GM10248 (cell line): ENCODE data around the gene ARSA.
"Not testable (repeated sequence)": the region's sequence is repeated elsewhere in the genome, so short reads cannot be mapped to it uniquely, and the experiment has no call there.

Source experiments
- CTCF ChIA-PET: fragments of 300-600 bp; sonication (Branson Sonifier 250); formaldehyde crosslinking; extraction: SDS; loops from one replicate; lab custom pipeline; 2021; ENCODE audit warnings: antibody characterized with exemption; lab: Yijun Ruan, JAX
- POLR2A ChIA-PET: fragments of 350-650 bp; sonication (Branson Sonifier 250); formaldehyde crosslinking; extraction: SDS; loops from one replicate; lab custom pipeline; 2020; ENCODE audit warnings: antibody characterized with exemption; lab: Yijun Ruan, JAX
- DNase-seq: peaks from one replicate; pipeline ENCODE4 v3.0.0; 2012; ENCODE audit errors: extremely low spot score
- CTCF ChIP-seq: IDR thresholded peaks from 2 replicates; pipeline ENCODE4 v1.5.1; 2012; ENCODE audit warnings: mild to moderate bottlenecking, low read depth; ENCODE audit errors: extremely low read depth, missing control alignments, control extremely low read depth

ARSA gene

GRCh38 chr22:50653256-50653655 is 25.3 kb upstream of the ARSA start:
- ChIA-PET CTCF (no interaction called here), POLR2A (no interaction called here)
- no peak for DNase-seq
- no peak for TF ChIP-seq CTCF

- POLR2A ChIA-PET, DNase-seq: not testable (repeated sequence)
- CTCF ChIA-PET, result interaction anchor here (1.8 kb wide), 1 partner anchor 23 kb away, joined by 6 read pairs; no protein-coding TSS in a partner anchor
These were observed 15.8 kb upstream of the ARSA start for GRCh38 chr22:50643821-50644101.

- DNase-seq, POLR2A ChIA-PET, CTCF ChIA-PET: not testable (repeated sequence)
These were observed 15.3 kb upstream of the ARSA start for GRCh38 chr22:50643021-50643820.

GRCh38 chr22:50641696-50642607 is 14.0 kb upstream of the ARSA start:
- DNase-seq, result no peak
- no peak for TF ChIP-seq CTCF
- POLR2A ChIA-PET, result no interaction called here
- CTCF ChIA-PET, result interaction anchor here (1.9 kb wide), 1 partner anchor 28 kb away, joined by 4 read pairs; no protein-coding TSS in a partner anchor

GRCh38 chr22:50640857-50641647 is 13.1 kb upstream of the ARSA start:
- no peak for TF ChIP-seq CTCF
- POLR2A ChIA-PET, result no interaction called here
- CTCF ChIA-PET, result interaction anchor here (1.9 kb wide), 1 partner anchor 29 kb away, joined by 4 read pairs; no protein-coding TSS in a partner anchor

GRCh38 chr22:50640296-50640695 is 12.3 kb upstream of the ARSA start:
- DNase-seq, CTCF ChIA-PET, POLR2A ChIA-PET: not testable (repeated sequence)

More at GRCh38 chr22:50640857-50641647, 13.1 kb upstream of the ARSA start:
- DNase-seq, result no peak

GRCh38 chr22:50635591-50635990 is 7.6 kb upstream of the ARSA start:
- TF ChIP-seq CTCF, result no peak
- DNase-seq, result no peak
- POLR2A ChIA-PET, result no interaction called here
- CTCF ChIA-PET, result interaction anchor here (1.2 kb wide), 1 partner anchor 14 kb away, joined by 3 read pairs; no protein-coding TSS in a partner anchor
